Renal pelvis (tissue), 4 donors: Measurements from ENCODE around the gene BUB3. TPM values are rescaled to one million over a fixed set of nuclear protein-coding genes. Genes with fewer than 3 reads are reported as not detected.

Experiments used
- DNase-seq: peaks from one replicate; pipeline ENCODE4 v3.0.0-alpha.2; 2013
- polyA plus RNA-seq, 3 donors: library from polyadenylated mRNA; unstranded; fragments of 120-200 nt; gene quantifications; one replicate each; pipeline ENCODE4 v1.2.1, GENCODE V29; 2013; ENCODE audit not compliant: insufficient read length in 3 of 3

Gene BUB3
- polyA plus RNA-seq, 3 donors = 114 to 124 (median 122) TPM

DNA sequence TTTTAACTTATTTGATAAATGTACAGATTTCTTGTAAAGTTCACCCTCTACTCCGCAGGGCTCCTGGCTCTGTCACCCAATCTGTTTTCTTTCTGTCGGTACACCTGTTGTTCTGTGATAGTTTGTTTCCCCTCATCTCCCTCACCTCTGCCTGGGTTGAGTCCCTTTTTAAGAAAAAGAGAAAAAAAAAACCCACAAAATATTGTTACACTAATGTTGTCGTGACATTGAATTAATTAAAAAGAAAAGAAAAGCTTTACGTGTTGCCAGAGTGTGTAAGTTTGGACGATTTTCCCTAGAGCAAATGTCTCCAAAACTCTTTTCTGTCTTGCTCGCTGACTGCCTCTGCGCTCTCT, 15.1 kb upstream of the BUB3 start:
- DNase-seq = no peak

DNA sequence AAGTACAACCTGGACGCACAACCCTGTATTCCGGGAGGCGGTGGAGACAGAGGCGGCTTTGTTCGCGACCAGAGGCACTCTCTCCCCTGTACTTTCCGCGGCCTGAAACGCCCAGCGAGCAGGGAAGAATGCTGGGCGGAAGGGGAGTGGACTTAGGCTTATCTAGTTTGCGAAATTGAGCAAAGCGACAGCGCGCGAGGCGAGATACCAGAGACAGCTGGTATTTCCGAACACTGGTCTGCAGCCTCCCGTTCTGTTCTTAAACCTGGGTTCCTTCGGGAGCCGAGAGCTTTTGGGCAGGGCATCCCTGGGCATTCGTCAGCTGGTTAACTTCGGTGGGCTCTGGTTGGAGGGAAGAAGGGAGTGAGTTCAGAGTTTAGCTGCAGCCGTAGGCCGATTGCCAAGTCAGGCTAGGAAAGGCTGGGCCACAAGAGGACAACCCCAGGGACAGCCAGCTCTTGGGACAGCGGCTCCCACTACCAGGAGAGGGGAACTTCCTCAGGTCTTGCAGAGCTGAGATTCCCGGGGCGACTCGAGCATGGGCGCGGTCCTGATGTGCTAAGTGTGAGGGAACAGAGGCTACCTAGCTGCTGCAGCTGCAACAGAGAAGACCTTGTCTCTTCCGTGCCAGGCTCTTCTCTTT, 14.6 kb upstream of the BUB3 start:
- DNase-seq = no peak

- no peak for DNase-seq
Observed at GRCh38 chr10:123140164-123140982, 13.8 kb upstream of the BUB3 start.

DNA sequence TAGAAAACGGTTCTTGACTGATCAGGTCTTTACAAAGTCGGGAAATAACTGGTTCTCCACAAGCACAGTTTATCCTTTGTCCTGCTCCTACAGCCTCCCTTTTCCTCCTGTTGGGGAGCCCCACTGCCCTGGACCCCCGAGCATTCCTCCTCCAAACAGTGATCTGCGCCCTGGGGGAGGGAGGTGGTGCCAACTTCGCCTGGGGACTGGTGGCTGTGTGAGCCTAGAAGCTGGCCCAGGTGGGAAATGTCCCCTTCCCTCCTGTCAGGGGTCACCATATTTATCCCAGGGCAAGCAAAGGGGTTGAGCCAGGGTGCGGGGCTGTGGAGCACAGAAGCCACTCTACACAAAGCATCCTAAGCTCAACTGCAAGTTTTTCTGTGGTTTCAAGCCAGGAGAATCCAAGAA, 13.2 kb upstream of the BUB3 start:
- DNase-seq = no peak

GRCh38 chr10:123141791-123142700, 12.2 kb upstream of the BUB3 start:
- no peak for DNase-seq

- no peak for DNase-seq
Observed at GRCh38 chr10:123142701-123143161, 11.5 kb upstream of the BUB3 start.

DNA sequence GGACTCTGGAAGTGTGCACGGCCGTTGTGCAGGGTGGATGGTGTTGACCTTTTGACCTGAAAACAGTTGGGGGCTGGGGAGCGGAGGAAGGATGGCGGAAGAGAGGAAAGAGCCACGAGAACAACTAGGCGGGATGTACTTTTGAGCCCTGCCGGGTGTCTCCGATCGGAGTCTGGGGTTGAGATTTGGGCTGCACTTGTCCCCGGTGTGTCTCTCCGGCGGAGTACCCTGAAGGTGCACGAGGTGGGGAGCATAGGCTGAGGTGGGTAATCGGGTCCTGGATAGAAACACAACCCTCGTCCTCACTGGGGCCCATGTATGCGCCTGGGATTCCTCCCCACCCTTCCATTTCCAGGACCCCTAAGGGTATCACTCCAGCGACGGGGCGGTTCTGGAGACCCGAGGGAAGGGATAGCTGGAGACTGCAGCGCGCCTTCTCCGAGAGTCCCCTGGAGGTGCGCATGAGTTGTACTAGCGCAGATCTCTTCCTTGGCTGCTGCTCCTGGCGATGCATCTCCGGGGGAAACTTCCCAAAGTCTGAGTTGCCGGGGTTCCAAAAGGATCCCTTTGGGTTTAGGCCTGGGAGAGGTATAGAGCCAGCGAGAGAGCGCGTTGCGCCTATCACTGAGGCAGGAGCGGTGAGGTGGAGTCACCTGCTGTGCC, 10.9 kb upstream of the BUB3 start:
- DNase-seq = no peak

- DNase-seq = no peak
Observed at GRCh38 chr10:123143825-123144168, 10.4 kb upstream of the BUB3 start.

GRCh38 chr10:123144697-123145541, 9.3 kb upstream of the BUB3 start:
- no peak for DNase-seq

GRCh38 chr10:123145542-123146012, 8.6 kb upstream of the BUB3 start:
- no peak for DNase-seq

DNA sequence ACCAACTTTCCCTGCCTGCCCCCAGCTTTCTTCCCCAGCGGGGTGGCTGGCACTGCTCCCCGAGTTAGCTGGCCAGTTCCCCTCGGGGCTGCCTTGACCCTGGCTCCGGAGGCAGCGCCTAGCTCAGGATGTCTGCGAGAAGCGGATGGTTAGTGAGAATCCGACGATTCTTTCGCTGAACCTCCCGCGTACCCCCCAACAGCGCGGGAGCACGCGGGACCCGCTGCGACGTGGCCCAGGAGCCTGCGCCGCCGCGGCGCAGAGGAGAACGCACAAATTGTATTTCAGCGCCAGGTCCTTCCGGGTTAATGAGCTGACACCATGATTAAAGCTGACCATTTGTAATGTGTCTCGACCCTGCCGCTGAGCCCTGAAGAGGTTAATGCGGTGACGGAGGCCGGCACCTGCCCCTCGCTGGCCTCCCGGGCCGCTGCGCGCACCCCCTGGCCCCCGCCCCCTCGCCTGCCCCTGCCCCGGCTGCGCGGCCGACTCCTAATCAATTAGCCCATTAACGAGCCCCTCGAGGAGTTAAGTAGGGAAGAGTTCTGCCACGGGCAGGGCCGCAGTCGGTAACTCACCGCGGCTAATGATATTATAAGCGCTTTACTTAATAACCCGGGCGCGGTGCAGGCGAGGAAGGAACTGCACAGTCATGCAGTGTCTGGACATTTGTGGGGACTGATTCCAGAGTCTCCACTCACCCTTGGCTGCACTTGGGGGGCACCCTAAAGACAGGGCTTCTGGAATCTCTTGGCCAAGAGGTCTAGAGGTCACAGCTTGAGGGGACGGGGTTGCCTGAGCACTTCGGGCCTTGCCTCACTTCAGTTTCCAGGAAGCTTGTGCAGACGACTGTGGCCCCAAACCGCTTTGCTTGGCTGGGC, 7.9 kb upstream of the BUB3 start:
- no peak for DNase-seq

- DNase-seq = no peak
Observed at GRCh38 chr10:123146894-123147634, 7.1 kb upstream of the BUB3 start.

DNA sequence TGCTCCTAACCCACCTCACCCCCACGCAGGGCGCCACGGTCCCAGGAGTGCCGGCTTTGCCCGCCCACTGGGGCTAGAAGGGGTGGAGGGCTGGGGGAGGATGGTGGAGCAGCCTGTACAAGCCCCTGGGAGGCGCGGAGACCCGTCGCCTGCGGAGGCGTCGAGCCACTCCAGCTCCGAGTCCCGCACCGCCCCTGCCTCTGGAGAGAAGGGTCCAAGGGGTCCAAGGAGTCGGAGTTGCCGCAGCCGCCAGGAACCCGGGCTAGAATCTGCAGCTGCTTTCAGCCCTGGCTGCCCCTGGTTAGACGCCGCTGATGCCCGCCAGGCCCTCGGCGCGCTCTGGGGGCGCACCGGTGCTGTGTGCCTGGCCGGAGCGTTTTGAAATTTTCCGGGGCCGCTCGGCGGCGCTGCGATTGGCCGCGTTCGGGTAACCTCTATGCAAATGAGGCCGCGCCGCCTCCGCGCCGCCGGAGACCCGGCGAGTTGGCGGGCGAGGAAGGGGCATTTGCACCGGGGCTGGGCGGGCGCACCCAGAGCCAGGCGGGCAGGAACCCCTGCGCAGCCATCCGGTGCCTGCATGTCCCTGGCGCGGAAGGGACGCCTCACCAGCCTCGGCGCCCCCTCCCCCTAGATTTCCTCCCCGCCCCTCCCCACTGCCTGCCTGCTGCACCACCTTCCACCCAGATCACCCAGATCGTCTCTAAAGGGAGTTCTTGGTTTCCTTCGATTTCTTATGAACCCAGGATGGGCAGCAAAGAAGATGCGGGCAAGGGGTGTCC, 6.4 kb upstream of the BUB3 start, which contains the start of gene HMX2:
Gene HMX2 (plus strand): TSS at position 502 of the 779 bp plus-strand sequence. CDS start 243 bp downstream, at position 745.
- DNase-seq = no peak

- DNase-seq = no peak
Observed at GRCh38 chr10:123148414-123149161, 5.6 kb upstream of the BUB3 start.

DNA sequence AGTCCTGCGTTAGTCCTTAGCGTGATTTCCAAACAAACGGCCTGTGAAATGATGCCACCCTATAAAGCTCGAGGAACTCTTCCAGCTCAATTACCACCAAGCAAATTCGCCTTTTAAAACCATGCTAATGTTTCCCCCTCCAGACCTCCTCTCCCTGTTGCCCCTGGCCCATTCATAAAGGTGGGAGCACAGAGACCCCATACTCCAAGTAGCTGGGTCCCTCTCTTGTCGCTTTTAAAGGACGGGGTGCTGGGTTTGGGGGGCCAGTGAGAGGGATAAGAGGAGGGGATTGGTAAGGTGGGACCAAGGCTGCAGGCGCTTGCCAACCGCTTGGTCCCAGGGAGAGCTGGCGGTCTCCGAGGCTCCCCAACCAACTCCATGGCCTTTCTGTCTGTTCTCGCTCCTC, 5.0 kb upstream of the BUB3 start:
- no peak for DNase-seq

- no peak for DNase-seq
Observed at GRCh38 chr10:123149568-123150270, 4.5 kb upstream of the BUB3 start.
